ENCODE results near the gene GCNA. TPM values are rescaled to one million over a fixed set of nuclear protein-coding genes. Genes with fewer than 3 reads are reported as not detected.
A peak's percentile ranks its signal among the peaks of the same experiment; 100 is the strongest.

The GCNA gene
- total RNA-seq, 1 experiment from 2014 or later, result 0.98 TPM

- Histone ChIP-seq H3K79me2 (ENCODE audit: insufficient read depth, low read length) (peaks cover 67% of the 10 kb centered on the region), H3K36me3 (ENCODE audit: control insufficient read depth in 1 of 2, insufficient read depth in 2 of 2, low read length in 2 of 2) (peaks cover 4 to 6% of the 10 kb centered on the region in 2 experiments; a peak in 3 of 4 replicates), H3K27me3 (ENCODE audit: insufficient read depth, low read length) (no peaks in the 10 kb centered on the region), H2AFZ (ENCODE audit: low read depth, low read length, poor library complexity, severe bottlenecking) (no peak overlapping the region), H3K4me1 (ENCODE audit: control insufficient read depth in 1 of 2, insufficient read depth in 2 of 2, low read length in 2 of 2) (peaks cover 0 to 21% of the 10 kb centered on the region in 2 experiments; a peak in 3 of 4 replicates), H3K27ac (ENCODE audit: low read depth, low read length) (peak overlapping the region; percentile 72), H3K9me3 (ENCODE audit: control insufficient read depth in 1 of 2, insufficient read depth in 1 of 2, low read depth in 1 of 2, low read length in 2 of 2) (no peaks in the 10 kb centered on the region), H3K4me2 (ENCODE audit: low read length) (peak overlapping the region; percentile 87), H3K4me3 (replicated peaks in 1 of 2; ENCODE audit: low read depth in 1 of 2, low read length in 2 of 2) (peak overlapping the region; percentile 86 to 90), H3K9me2 (ENCODE audit: insufficient read depth) (no peaks in the 10 kb centered on the region), H3K9ac (ENCODE audit: low read length) (peak overlapping the region; percentile 95), H4K20me1 (ENCODE audit: insufficient read depth) (peaks cover 19% of the 10 kb centered on the region)
- TF ChIP-seq FOSL1 (IDR thresholded peaks at IDR 0.05; ENCODE audit: low read depth) (no peak), ZBTB33 (IDR thresholded peaks at IDR 0.05; ENCODE audit: extremely low read depth, insufficient replicate concordance, low read length) (no peak), EGR1 (IDR thresholded peaks at IDR 0.05; ENCODE audit: low read depth) (no peak), CBX3 (IDR thresholded peaks at IDR 0.05; ENCODE audit: low read depth) (no peak), TCF7L2 (IDR thresholded peaks at IDR 0.05; ENCODE audit: borderline replicate concordance, extremely low read depth, insufficient read depth, insufficient read length) (no peak), RAD21 (IDR thresholded peaks at IDR 0.05; ENCODE audit: low read depth) (no peak), YY1 (IDR thresholded peaks at IDR 0.05; ENCODE audit: extremely low read depth, insufficient replicate concordance, low read depth, low read length) (no peak), POLR2AphosphoS5 (IDR thresholded peaks at IDR 0.05; ENCODE audit: low read depth, low read length) (no peak; the same call in 1 of the 2 replicates), SP1 (IDR thresholded peaks at IDR 0.05; ENCODE audit: low read depth) (no peak), JUND (IDR thresholded peaks at IDR 0.05) (no peak), CEBPB (IDR thresholded peaks at IDR 0.05; ENCODE audit: low read depth) (no peak), POLR2A (IDR thresholded peaks at IDR 0.05; ENCODE audit: borderline replicate concordance, extremely low read depth, insufficient read depth, insufficient read length) (no peak), SRF (IDR thresholded peaks at IDR 0.05; ENCODE audit: low read depth) (no peak), SIN3A (IDR thresholded peaks at IDR 0.05; ENCODE audit: low read depth) (no peak), EZH2 (IDR thresholded peaks at IDR 0.05) (no peak), ZNF274 (IDR thresholded peaks at IDR 0.05; ENCODE audit: low read depth, low read length) (no peak), ZFX (IDR thresholded peaks at IDR 0.05) (no peak)
- DNase-seq (ENCODE audit: low read depth, low spot score) (no peak), ATAC-seq (no peak)
- RAD21 ChIA-PET (ENCODE audit: low non-redundant PET in 1 of 2, low total read pairs in 2 of 2, uncharacterized antibody in 2 of 2, unreplicated experiment in 2 of 2), result no interaction called here
- POLR2A ChIA-PET, result interaction anchor here (2.1 to 3.8 kb wide), 2 partner anchors 9 to 168 kb away, joined by 5 to 17 read pairs; partner anchors contain the start of gene TAF1
- intact Hi-C loops (cut with micrococcal nuclease), result no loop called here
- no TSS peak for BruUV-seq (replicated peaks)
- CTCF ChIA-PET, result no interaction called here
Measured at GRCh38 chrX:71533851-71534561, 44.2 kb upstream of the GCNA start.

Data from HCT116 (cell line).